A549 (cell line): ENCODE measurements around the gene LRRC63.

Experiments
- POLR2A ChIP-seq: IDR thresholded peaks from 2 replicates; pipeline ENCODE4 v1.6.1; 2012; ENCODE audit warnings: mild to moderate bottlenecking, low read length
- RFX5 ChIP-seq: fragments of 450-650 bp; IDR thresholded peaks from 2 replicates; pipeline ENCODE4 v1.7.1; 2014; ENCODE audit warnings: antibody characterized with exemption, mild to moderate bottlenecking, moderate library complexity
- SREBF2 ChIP-seq: fragments of 450-650 bp; IDR thresholded peaks from 2 replicates; pipeline ENCODE4 v1.6.1; 2014; ENCODE audit warnings: mild to moderate bottlenecking, moderate library complexity
- TF ChIP-seq, protein P1 (sequence below): fragments of >200 bp; sonication (Bioruptor Twin); formaldehyde crosslinking; IDR thresholded peaks from 3 replicates; pipeline ENCODE4 v1.5.1; 2016
- TF ChIP-seq, protein P2 (sequence below): fragments of 250-450 bp; sonication (Bioruptor Pico); IDR thresholded peaks from 2 replicates; pipeline ENCODE4 v1.5.0; 2021; ENCODE audit warnings: mild to moderate bottlenecking, moderate library complexity, borderline replicate concordance

DNA sequence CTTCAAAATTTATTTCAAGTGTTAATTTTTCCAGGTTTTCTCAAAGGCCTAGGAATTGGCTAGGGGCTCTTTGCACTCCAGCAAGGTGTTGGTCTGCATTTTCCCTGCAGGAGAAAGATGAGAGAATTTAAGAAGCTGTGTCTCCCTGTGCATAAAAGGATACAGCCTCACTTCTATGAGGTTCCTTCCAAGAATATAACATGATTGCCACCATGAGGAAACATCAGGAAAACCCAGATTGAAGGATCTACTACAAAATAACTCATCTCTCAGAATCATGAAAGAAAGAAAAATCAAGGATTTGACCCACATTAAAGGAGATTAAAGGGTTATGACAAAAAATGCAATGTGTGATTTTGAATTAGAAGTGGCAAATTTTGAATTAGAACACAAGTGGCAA, 105.4 kb downstream of the LRRC63 start:
- no peak for TF ChIP-seq SREBF2
- TF ChIP-seq, protein P1, sequence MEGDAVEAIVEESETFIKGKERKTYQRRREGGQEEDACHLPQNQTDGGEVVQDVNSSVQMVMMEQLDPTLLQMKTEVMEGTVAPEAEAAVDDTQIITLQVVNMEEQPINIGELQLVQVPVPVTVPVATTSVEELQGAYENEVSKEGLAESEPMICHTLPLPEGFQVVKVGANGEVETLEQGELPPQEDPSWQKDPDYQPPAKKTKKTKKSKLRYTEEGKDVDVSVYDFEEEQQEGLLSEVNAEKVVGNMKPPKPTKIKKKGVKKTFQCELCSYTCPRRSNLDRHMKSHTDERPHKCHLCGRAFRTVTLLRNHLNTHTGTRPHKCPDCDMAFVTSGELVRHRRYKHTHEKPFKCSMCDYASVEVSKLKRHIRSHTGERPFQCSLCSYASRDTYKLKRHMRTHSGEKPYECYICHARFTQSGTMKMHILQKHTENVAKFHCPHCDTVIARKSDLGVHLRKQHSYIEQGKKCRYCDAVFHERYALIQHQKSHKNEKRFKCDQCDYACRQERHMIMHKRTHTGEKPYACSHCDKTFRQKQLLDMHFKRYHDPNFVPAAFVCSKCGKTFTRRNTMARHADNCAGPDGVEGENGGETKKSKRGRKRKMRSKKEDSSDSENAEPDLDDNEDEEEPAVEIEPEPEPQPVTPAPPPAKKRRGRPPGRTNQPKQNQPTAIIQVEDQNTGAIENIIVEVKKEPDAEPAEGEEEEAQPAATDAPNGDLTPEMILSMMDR = no peak
- TF ChIP-seq, protein P2, sequence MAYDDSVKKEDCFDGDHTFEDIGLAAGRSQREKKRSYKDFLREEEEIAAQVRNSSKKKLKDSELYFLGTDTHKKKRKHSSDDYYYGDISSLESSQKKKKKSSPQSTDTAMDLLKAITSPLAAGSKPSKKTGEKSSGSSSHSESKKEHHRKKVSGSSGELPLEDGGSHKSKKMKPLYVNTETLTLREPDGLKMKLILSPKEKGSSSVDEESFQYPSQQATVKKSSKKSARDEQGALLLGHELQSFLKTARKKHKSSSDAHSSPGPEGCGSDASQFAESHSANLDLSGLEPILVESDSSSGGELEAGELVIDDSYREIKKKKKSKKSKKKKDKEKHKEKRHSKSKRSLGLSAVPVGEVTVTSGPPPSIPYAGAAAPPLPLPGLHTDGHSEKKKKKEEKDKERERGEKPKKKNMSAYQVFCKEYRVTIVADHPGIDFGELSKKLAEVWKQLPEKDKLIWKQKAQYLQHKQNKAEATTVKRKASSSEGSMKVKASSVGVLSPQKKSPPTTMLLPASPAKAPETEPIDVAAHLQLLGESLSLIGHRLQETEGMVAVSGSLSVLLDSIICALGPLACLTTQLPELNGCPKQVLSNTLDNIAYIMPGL = no peak
- no peak for TF ChIP-seq RFX5
- no peak for TF ChIP-seq POLR2A
